GM12874 (cell line): ENCODE measurements around the gene ITGA11.

Source experiments
- CTCF ChIP-seq: IDR thresholded peaks from 2 replicates; pipeline ENCODE4 v1.5.1; 2011; ENCODE audit warnings: low read depth, mild to moderate bottlenecking, control low read depth, low read length, moderate library complexity; ENCODE audit not compliant: insufficient read depth

The ITGA11 gene

DNA sequence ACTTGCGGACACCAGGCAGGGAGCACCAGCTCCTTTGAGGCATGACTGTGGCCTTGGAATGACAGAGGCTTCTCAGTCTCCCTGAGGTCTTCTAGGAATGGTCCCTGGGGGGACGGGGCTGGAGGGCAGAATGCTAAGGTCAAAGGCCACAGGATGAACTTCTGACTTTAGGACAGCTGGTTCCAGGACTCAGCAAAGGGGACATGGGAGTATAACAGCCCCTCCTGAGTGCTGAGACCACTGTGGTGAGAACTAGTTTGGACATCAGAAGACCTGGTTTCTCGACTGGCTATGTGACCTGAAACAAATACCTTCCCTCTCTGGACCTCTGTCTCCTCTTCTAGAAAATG is 17.8 kb downstream of the ITGA11 start:
- TF ChIP-seq CTCF, result no peak

- no peak for TF ChIP-seq CTCF
Measured at GRCh38 chr15:68413363-68414205, 18.4 kb downstream of the ITGA11 start.

- no peak for TF ChIP-seq CTCF
Measured at GRCh38 chr15:68412218-68412617, 19.7 kb downstream of the ITGA11 start.

- TF ChIP-seq CTCF, result no peak
Measured at GRCh38 chr15:68411735-68412134, 20.2 kb downstream of the ITGA11 start.

DNA sequence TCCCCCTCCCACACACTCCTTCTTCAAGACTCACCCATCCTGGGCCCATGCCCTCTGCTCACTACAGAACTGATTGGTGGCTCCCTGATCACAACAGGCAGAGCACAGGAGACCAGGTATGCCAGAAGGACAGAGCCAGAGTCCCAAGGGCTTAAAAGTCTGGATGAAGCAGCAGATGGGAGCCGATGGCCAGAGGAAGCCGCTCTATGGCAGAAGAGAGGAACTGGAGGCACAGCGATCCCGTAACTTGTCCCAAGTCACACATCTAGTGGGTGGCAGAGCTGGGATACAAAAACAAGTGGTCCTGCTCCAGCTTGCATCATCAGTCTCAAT is 20.7 kb downstream of the ITGA11 start:
- TF ChIP-seq CTCF, result no peak

DNA sequence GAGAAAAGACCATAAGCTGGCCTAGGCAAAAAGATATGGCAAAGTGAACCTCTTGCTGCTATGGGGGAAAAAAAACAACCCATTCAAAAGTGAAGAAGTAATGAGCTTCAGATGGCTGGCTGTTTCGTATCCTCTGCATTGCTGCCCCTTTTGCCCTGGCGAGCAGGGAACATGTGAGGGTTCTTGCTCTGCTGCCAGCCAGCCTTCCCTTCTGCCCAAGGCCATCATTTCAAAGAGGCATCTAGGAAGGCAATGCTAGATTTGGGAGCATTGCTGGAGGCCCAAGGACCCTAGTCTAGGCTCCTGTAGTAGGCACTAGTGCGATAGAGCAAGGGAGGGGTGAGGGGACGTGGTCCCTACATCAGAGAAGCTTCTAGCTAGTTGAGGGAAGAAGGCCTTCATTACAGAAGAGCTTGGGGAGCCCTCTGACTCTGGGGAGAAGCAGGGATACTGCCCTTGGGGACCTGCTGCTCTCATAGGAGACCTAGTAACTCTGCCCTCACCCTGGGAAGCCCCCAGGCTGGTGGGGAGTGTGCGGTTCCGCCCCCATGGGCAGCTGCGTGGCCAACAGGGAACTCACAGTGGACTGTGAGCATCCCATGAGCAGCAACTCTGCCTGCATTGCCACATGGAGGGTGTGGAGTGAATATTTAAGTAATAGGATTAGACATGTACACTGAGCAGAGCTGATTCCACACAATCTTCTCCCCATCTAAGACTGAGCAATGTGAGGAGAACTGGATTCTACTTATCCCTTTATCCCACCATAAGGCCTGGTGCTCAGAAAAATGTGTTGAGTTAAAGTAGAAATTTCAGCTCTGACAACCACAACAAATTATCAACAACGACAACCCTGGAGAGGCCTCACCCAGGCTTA is 21.3 kb downstream of the ITGA11 start:
- no peak for TF ChIP-seq CTCF

DNA sequence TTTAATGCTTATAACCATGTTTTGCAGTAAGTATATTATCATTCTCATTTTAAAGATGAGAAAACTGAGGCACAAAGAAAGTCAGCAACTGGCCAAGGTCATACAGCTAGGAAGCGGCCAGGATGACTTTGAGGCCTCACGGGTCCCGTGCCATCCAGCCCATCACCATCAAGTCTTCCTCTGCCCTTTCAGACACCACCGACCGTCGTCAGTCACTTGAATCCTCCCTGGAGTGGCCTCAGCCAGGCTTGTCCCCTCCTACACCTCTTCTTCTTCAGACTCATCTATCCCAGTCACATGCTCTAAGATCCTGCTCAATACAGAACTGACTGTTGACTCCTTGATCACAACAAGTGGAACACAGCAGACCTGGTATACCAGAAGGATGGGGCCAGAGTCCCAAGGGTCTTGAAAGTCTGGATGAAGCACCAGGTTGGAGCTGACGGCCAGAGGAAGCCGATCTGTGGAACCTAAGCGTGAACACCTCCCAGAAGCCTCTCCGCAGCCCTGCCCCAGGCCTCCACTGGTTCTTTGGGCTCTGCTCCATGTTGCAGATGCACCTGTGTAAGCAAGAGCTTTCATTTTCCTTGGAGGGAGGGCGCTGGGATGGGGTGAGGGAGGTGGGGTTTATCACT is 22.1 kb downstream of the ITGA11 start:
- TF ChIP-seq CTCF, result no peak
